PC-3 (cell line): ENCODE data around the gene PPP1R2C. TPM values are rescaled to one million over a fixed set of nuclear protein-coding genes. Genes with fewer than 3 reads are reported as not detected.

Source experiments
- ATAC-seq: fragments of 200-7000 bp; cut with Tn5 transposase; 2 replicates; pipeline ENCODE4 v1.9.1; 2020; ENCODE audit warnings: mild to moderate bottlenecking, moderate library complexity
- BruUV-seq: library from RNA; stranded (reverse); fragments of 400-500 nt; replicated peaks from 2 replicates; lab custom pipeline; 2021; lab: Mats Ljungman, UMichigan
- CTCF ChIA-PET: fragments of 300-600 bp; sonication (Branson Sonifier 250); formaldehyde crosslinking; loops from one replicate; lab custom pipeline; 2022; ENCODE audit warnings: antibody characterized with exemption; lab: Charles Lee
- POLR2A ChIA-PET: fragments of 300-600 bp; sonication (Branson Sonifier 250); formaldehyde crosslinking; loops from one replicate; lab custom pipeline; 2022; ENCODE audit warnings: antibody characterized with exemption; ENCODE audit not compliant: unreplicated experiment; lab: Charles Lee
- DNase-seq: peaks from one replicate; pipeline ENCODE4 v3.0.0-alpha.2; 2015
- H2AFZ ChIP-seq: fragments of 300-600 bp; sonication (generic); 2 replicates; pipeline ENCODE4 v1.6.0; 2016; ENCODE audit warnings: antibody characterized with exemption, low read length
- H3F3A ChIP-seq: fragments of 300-600 bp; sonication (generic); one replicate; pipeline ENCODE4 v1.6.0; 2017; ENCODE audit warnings: antibody characterized with exemption, low read length, control low read depth, mild to moderate bottlenecking; ENCODE audit not compliant: unreplicated experiment
- H3K27ac ChIP-seq: fragments of 300-600 bp; sonication (generic); 2 replicates; pipeline ENCODE4 v1.5.1; 2016; ENCODE audit warnings: mild to moderate bottlenecking, low read length
- H3K27me3 ChIP-seq: fragments of 300-600 bp; sonication (generic); 2 replicates; pipeline ENCODE4 v1.6.1; 2016; ENCODE audit warnings: low read length, mixed read lengths
- H3K36me3 ChIP-seq: fragments of 300-600 bp; sonication (generic); 2 replicates; pipeline ENCODE4 v1.6.1; 2016; ENCODE audit warnings: low read depth, mixed run types, low read length, mixed read lengths
- H3K4me1 ChIP-seq: fragments of 300-600 bp; sonication (generic); 2 replicates; pipeline ENCODE4 v1.5.1; 2016; ENCODE audit warnings: low read length; ENCODE audit not compliant: insufficient read depth
- H3K4me2 ChIP-seq: fragments of 300-600 bp; sonication (generic); 2 replicates; pipeline ENCODE4 v1.6.0; 2016; ENCODE audit warnings: low read length
- H3K4me3 ChIP-seq: fragments of 300-600 bp; sonication (generic); 2 replicates; pipeline ENCODE4 v1.5.1; 2016; ENCODE audit warnings: mild to moderate bottlenecking, low read length, mixed read lengths
- H3K79me2 ChIP-seq: fragments of 300-600 bp; sonication (generic); 2 replicates; pipeline ENCODE4 v1.6.1; 2017; ENCODE audit warnings: low read length, mixed read lengths
- H3K9ac ChIP-seq: fragments of 300-600 bp; sonication (generic); 2 replicates; pipeline ENCODE4 v1.6.0; 2016; ENCODE audit warnings: mild to moderate bottlenecking, low read length
- H3K9me2 ChIP-seq: fragments of 300-600 bp; sonication (generic); replicated peaks from 2 replicates; pipeline ENCODE4 v1.6.1; 2016; ENCODE audit warnings: mixed run types, low read length, mixed read lengths
- H3K9me3 ChIP-seq: fragments of 300-600 bp; sonication (generic); 2 replicates; pipeline ENCODE4 v1.6.1; 2016; ENCODE audit warnings: low read length, mixed read lengths
- H4K20me1 ChIP-seq: fragments of 300-600 bp; sonication (generic); 2 replicates; pipeline ENCODE4 v1.6.1; 2016; ENCODE audit warnings: low read length, mixed read lengths
- CTCF ChIP-seq: fragments of 300-600 bp; sonication (generic); conservative IDR thresholded peaks from 2 replicates; pipeline ENCODE4 v1.5.1; 2017; ENCODE audit warnings: antibody characterized with exemption, low read depth, mild to moderate bottlenecking, low read length
- EZH2 ChIP-seq: fragments of 300-600 bp; sonication (generic); IDR thresholded peaks from one replicate; pipeline ENCODE4 v1.6.1; 2017; ENCODE audit warnings: antibody characterized with exemption, mild to moderate bottlenecking, low read length; ENCODE audit not compliant: unreplicated experiment
- EZH2phosphoT487 ChIP-seq: fragments of 300-600 bp; sonication (generic); IDR thresholded peaks from 2 replicates; pipeline ENCODE4 v1.6.1; 2018; ENCODE audit warnings: mild to moderate bottlenecking, antibody characterized with exemption, low read length, borderline replicate concordance
- intact Hi-C: fragments of 100-400 bp; cut with micrococcal nuclease; formaldehyde crosslinking; loops from 2 replicates; pipeline ENCODE4 v1.9.0; 2023
- total RNA-seq: library from RNA; depleted of rRNA; stranded (reverse); fragments of >200 nt; gene quantifications from 2 replicates; pipeline ENCODE4 v1.2.3, GENCODE V29; 2014

The PPP1R2C gene
- total RNA-seq, 1 experiment from 2014 or later, result not detected

DNA sequence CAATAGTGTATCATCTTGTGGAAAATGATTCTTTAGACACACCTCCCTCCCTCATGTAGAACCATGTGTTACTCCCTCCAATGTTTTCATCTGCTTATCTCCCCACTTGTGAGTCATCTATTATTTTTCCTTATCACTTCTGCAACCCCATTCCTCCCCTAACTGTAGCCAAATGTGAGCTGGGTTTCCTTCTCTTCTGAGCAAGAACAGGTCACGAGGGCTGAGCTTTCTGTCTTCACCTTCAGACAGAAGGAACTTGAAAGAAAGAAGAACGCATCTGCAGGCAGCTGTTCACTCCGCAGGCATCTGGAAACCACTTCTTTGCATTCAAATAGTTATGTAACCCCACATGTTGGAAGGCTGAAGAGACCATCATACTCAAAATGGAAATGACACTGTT lies 1.8 kb downstream of the PPP1R2C start:
- H4K20me1 ChIP-seq, result no peaks in the 10 kb centered on the region
- BruUV-seq, result no TSS peak
- H3K4me2 ChIP-seq, result no peak overlapping the region
- H3K9me3 ChIP-seq, result no peaks in the 10 kb centered on the region
- no peak overlapping the region for H3K9ac ChIP-seq
- no peaks in the 10 kb centered on the region for H3K4me1 ChIP-seq
- intact Hi-C loops, result no loop called here
- ATAC-seq, result no peak
- H2AFZ ChIP-seq, result no peak overlapping the region
- POLR2A ChIA-PET, result no interaction called here
- no peak for TF ChIP-seq EZH2phosphoT487
- TF ChIP-seq CTCF, result no peak
- no peak for TF ChIP-seq EZH2
- H3K27ac ChIP-seq, result no peak overlapping the region
- no peak for DNase-seq
- CTCF ChIA-PET, result no interaction called here
- no peaks in the 10 kb centered on the region for H3K9me2 ChIP-seq
- no peaks in the 10 kb centered on the region for H3K36me3 ChIP-seq
- H3K79me2 ChIP-seq, result no peaks in the 10 kb centered on the region
- H3K27me3 ChIP-seq, result no peaks in the 10 kb centered on the region
- no peaks in the 10 kb centered on the region for H3F3A ChIP-seq
- no peak overlapping the region for H3K4me3 ChIP-seq

- POLR2A ChIA-PET, result no interaction called here
- TF ChIP-seq EZH2phosphoT487 (no peak), EZH2 (no peak), CTCF (no peak)
- BruUV-seq, result no TSS peak
- H3K4me2 ChIP-seq, result no peak overlapping the region
- DNase-seq, result no peak
- no peaks in the 10 kb centered on the region for H4K20me1 ChIP-seq
- CTCF ChIA-PET, result no interaction called here
- no peak for ATAC-seq
- no peaks in the 10 kb centered on the region for H3K4me1 ChIP-seq
- intact Hi-C loops, result no loop called here
- H3K36me3 ChIP-seq, result no peaks in the 10 kb centered on the region
- no peaks in the 10 kb centered on the region for H3F3A ChIP-seq
- no peak overlapping the region for H3K4me3 ChIP-seq
- H3K27ac ChIP-seq, result no peak overlapping the region
- H3K9me2 ChIP-seq, result no peaks in the 10 kb centered on the region
- H3K27me3 ChIP-seq, result no peaks in the 10 kb centered on the region
- no peaks in the 10 kb centered on the region for H3K9me3 ChIP-seq
- no peak overlapping the region for H2AFZ ChIP-seq
- H3K79me2 ChIP-seq, result no peaks in the 10 kb centered on the region
- H3K9ac ChIP-seq, result no peak overlapping the region
These were observed 5.1 kb downstream of the PPP1R2C start for GRCh38 chrX:42772874-42773273.

GRCh38 chrX:42771506-42772335 lies 6.2 kb downstream of the PPP1R2C start:
- intact Hi-C loops, result no loop called here
- CTCF ChIA-PET, result no interaction called here
- DNase-seq (no peak), ATAC-seq (no peak)
- Histone ChIP-seq H3K27ac (no peak overlapping the region), H3K4me3 (no peak overlapping the region), H2AFZ (no peak overlapping the region), H3K4me2 (no peak overlapping the region), H4K20me1 (no peaks in the 10 kb centered on the region), H3K4me1 (no peaks in the 10 kb centered on the region), H3K27me3 (no peaks in the 10 kb centered on the region), H3K9me3 (no peaks in the 10 kb centered on the region), H3K9me2 (no peaks in the 10 kb centered on the region), H3K36me3 (no peaks in the 10 kb centered on the region), H3K79me2 (no peaks in the 10 kb centered on the region), H3F3A (no peaks in the 10 kb centered on the region), H3K9ac (no peak overlapping the region)
- BruUV-seq, result no TSS peak
- POLR2A ChIA-PET, result no interaction called here
- TF ChIP-seq CTCF (no peak), EZH2 (no peak), EZH2phosphoT487 (no peak)
